IPS-15b (cell line): Measurements from ENCODE around the gene ZNF428.
"Not testable (repeated sequence)": the region's sequence is repeated elsewhere in the genome, so short reads cannot be mapped to it uniquely, and the experiment has no call there.

Source experiments
- H3K27me3 ChIP-seq: one replicate; pipeline ENCODE4 v1.6.1; 2013; ENCODE audit warnings: low read length; ENCODE audit not compliant: control insufficient read depth, insufficient read depth
- H3K36me3 ChIP-seq: one replicate; pipeline ENCODE4 v1.6.1; 2013; ENCODE audit warnings: low read length; ENCODE audit not compliant: control insufficient read depth, insufficient read depth
- H3K4me1 ChIP-seq: one replicate; pipeline ENCODE4 v1.6.1; 2013; ENCODE audit warnings: mild to moderate bottlenecking, low read length; ENCODE audit not compliant: control insufficient read depth, insufficient read depth
- H3K4me3 ChIP-seq: one replicate; pipeline ENCODE4 v1.5.1; 2013; ENCODE audit warnings: low read depth, low read length
- H3K9ac ChIP-seq: one replicate; pipeline ENCODE4 v1.6.1; 2013; ENCODE audit warnings: low read depth, mild to moderate bottlenecking, low read length
- H3K9me3 ChIP-seq: one replicate; pipeline ENCODE4 v1.6.1; 2013; ENCODE audit warnings: mild to moderate bottlenecking, low read length; ENCODE audit not compliant: control insufficient read depth, insufficient read depth

ZNF428 gene

GRCh38 chr19:43638214-43638994 lies 19.0 kb upstream of the ZNF428 start:
- Histone ChIP-seq H3K36me3 (no peaks in the 10 kb centered on the region), H3K27me3 (peaks cover 75% of the 10 kb centered on the region), H3K9ac (no peak overlapping the region), H3K4me3 (peak overlapping the region; percentile 50), H3K4me1 (peaks cover 10% of the 10 kb centered on the region), H3K9me3 (no peaks in the 10 kb centered on the region)

- no peaks in the 10 kb centered on the region for H3K36me3 ChIP-seq
- H3K9ac ChIP-seq: no peak overlapping the region
- no peaks in the 10 kb centered on the region for H3K9me3 ChIP-seq
- H3K27me3 ChIP-seq: peaks cover 77% of the 10 kb centered on the region
- peak overlapping the region; percentile 43 for H3K4me3 ChIP-seq
- H3K4me1 ChIP-seq: peaks cover 10% of the 10 kb centered on the region
These were observed 16.8 kb upstream of the ZNF428 start for GRCh38 chr19:43636121-43636683.

- H3K9ac ChIP-seq, H3K4me1 ChIP-seq, H3K9me3 ChIP-seq, H3K36me3 ChIP-seq: not testable (repeated sequence)
- Histone ChIP-seq H3K4me3 (peak overlapping the region; percentile 66), H3K27me3 (peaks cover 70% of the 10 kb centered on the region)
These were observed 16.1 kb upstream of the ZNF428 start for GRCh38 chr19:43635561-43635940.

- H3K27me3 ChIP-seq: peaks cover 65% of the 10 kb centered on the region
- H3K4me1 ChIP-seq: peaks cover 10% of the 10 kb centered on the region
- H3K4me3 ChIP-seq: peak overlapping the region; percentile 66
- H3K9me3 ChIP-seq: no peaks in the 10 kb centered on the region
- H3K36me3 ChIP-seq: no peaks in the 10 kb centered on the region
- H3K9ac ChIP-seq: peak overlapping the region; percentile 8
These were observed 15.6 kb upstream of the ZNF428 start for GRCh38 chr19:43634872-43635560.

GRCh38 chr19:43634506-43634871 lies 15.1 kb upstream of the ZNF428 start:
- peak overlapping the region; percentile 8 for H3K9ac ChIP-seq
- peaks cover 10% of the 10 kb centered on the region for H3K4me1 ChIP-seq

GRCh38 chr19:43634068-43634467 lies 14.6 kb upstream of the ZNF428 start:
- Histone ChIP-seq H3K9me3 (no peaks in the 10 kb centered on the region), H3K36me3 (no peaks in the 10 kb centered on the region)

More at GRCh38 chr19:43634506-43634871, 15.1 kb upstream of the ZNF428 start:
- H3K36me3 ChIP-seq: no peaks in the 10 kb centered on the region
- no peaks in the 10 kb centered on the region for H3K9me3 ChIP-seq
- peak overlapping the region; percentile 66 for H3K4me3 ChIP-seq
- H3K27me3 ChIP-seq: peaks cover 65% of the 10 kb centered on the region

GRCh38 chr19:43633520-43633919 lies 14.1 kb upstream of the ZNF428 start:
- Histone ChIP-seq H3K9ac (no peak overlapping the region), H3K4me1 (peaks cover 10% of the 10 kb centered on the region), H3K36me3 (no peaks in the 10 kb centered on the region), H3K4me3 (no peak overlapping the region), H3K27me3 (peaks cover 64% of the 10 kb centered on the region), H3K9me3 (no peaks in the 10 kb centered on the region)

More at GRCh38 chr19:43634068-43634467, 14.6 kb upstream of the ZNF428 start:
- Histone ChIP-seq H3K9ac (no peak overlapping the region), H3K4me1 (peaks cover 10% of the 10 kb centered on the region), H3K27me3 (peaks cover 64% of the 10 kb centered on the region), H3K4me3 (peak overlapping the region; percentile 16)

- H3K36me3 ChIP-seq: no peaks in the 10 kb centered on the region
- no peak overlapping the region for H3K9ac ChIP-seq
These were observed 12.1 kb upstream of the ZNF428 start for GRCh38 chr19:43631491-43631890.

GRCh38 chr19:43628646-43629326 lies 9.4 kb upstream of the ZNF428 start:
- H3K9me3 ChIP-seq: no peaks in the 10 kb centered on the region
- no peak overlapping the region for H3K9ac ChIP-seq
- H3K27me3 ChIP-seq: peaks cover 55% of the 10 kb centered on the region
- H3K36me3 ChIP-seq: no peaks in the 10 kb centered on the region
- H3K4me3 ChIP-seq: no peak overlapping the region
- H3K4me1 ChIP-seq: peaks cover 5% of the 10 kb centered on the region

More at GRCh38 chr19:43631491-43631890, 12.1 kb upstream of the ZNF428 start:
- peaks cover 62% of the 10 kb centered on the region for H3K27me3 ChIP-seq
- peaks cover 10% of the 10 kb centered on the region for H3K4me1 ChIP-seq
- H3K9me3 ChIP-seq: no peaks in the 10 kb centered on the region
- no peak overlapping the region for H3K4me3 ChIP-seq

GRCh38 chr19:43626838-43627237 lies 7.4 kb upstream of the ZNF428 start:
- H3K9me3 ChIP-seq: no peaks in the 10 kb centered on the region
- H3K36me3 ChIP-seq: no peaks in the 10 kb centered on the region

GRCh38 chr19:43625918-43626579 lies 6.6 kb upstream of the ZNF428 start:
- Histone ChIP-seq H3K9me3 (no peaks in the 10 kb centered on the region), H3K36me3 (no peaks in the 10 kb centered on the region), H3K27me3 (peaks cover 33% of the 10 kb centered on the region), H3K9ac (no peak overlapping the region), H3K4me1 (peaks cover 5% of the 10 kb centered on the region), H3K4me3 (no peak overlapping the region)

More at GRCh38 chr19:43626838-43627237, 7.4 kb upstream of the ZNF428 start:
- peaks cover 39% of the 10 kb centered on the region for H3K27me3 ChIP-seq
- H3K4me3 ChIP-seq: peak overlapping the region; percentile 1
- peaks cover 5% of the 10 kb centered on the region for H3K4me1 ChIP-seq
- H3K9ac ChIP-seq: no peak overlapping the region
